ENCODE data around the gene RERE.

Gene RERE

GRCh38 chr1:8472668-8473067, 344.8 kb downstream of the RERE start:
- no peaks in the 10 kb centered on the region for H3K36me3 ChIP-seq (ENCODE audit: control insufficient read depth, low read length)
- peaks cover 45% of the 10 kb centered on the region for H3K4me1 ChIP-seq (ENCODE audit: control insufficient read depth, low read length)
- no peaks in the 10 kb centered on the region for H4K20me1 ChIP-seq (ENCODE audit: control insufficient read depth, insufficient read depth, low read depth, low read length)
- 0 out of 2 replicates have a peak, but pooled peaks cover 10% of the 10 kb centered on the region for H3F3A ChIP-seq (ENCODE audit: control insufficient read depth, insufficient read depth)
- peak overlapping the region; percentile 20 for H3K4me3 ChIP-seq (ENCODE audit: low read length)
- H3K9me3 ChIP-seq (ENCODE audit: control insufficient read depth, insufficient read depth, low read length): no peaks in the 10 kb centered on the region
- H3K27ac ChIP-seq (ENCODE audit: low read depth, low read length): no peak overlapping the region
- H3K79me2 ChIP-seq (ENCODE audit: control insufficient read depth, low read length): peaks cover 30% of the 10 kb centered on the region
- H3K27me3 ChIP-seq (ENCODE audit: control insufficient read depth, low read length): no peaks in the 10 kb centered on the region
- TF ChIP-seq CTCF (IDR thresholded peaks at IDR 0.05; ENCODE audit: low read depth, low read length, poor library complexity, severe bottlenecking) (no peak), EZH2phosphoT487 (IDR thresholded peaks at IDR 0.05; ENCODE audit: borderline replicate concordance, low read length) (no peak)
- H3K4me2 ChIP-seq (ENCODE audit: low read length): peak overlapping the region; percentile 49
- H3K9me2 ChIP-seq (replicated peaks; ENCODE audit: control insufficient read depth, low read length): no peaks in the 10 kb centered on the region

DNA sequence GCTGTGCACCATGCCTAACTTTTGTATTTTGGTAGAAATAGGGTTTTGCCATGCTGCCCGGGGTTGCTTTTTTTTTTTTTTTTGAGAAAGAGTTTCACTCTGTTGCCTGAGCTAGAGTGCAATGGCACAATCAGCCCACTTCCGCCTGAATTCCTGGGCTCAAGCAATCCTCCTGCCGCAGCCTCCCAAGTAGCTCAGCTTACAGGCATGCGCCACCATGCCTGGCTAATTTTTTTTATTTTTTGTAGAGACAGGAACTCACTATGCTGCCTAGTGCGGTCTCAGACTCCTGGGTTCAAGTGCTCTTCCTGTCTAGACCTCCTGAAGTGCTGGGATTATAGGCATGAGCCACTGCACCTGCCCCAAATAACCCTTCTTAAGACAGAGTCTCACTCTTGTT, 346.0 kb downstream of the RERE start:
- TF ChIP-seq CTCF (IDR thresholded peaks at IDR 0.05; ENCODE audit: low read depth, low read length, poor library complexity, severe bottlenecking) (no peak), EZH2phosphoT487 (IDR thresholded peaks at IDR 0.05; ENCODE audit: borderline replicate concordance, low read length) (no peak)
- Histone ChIP-seq H3K27ac (ENCODE audit: low read depth, low read length) (no peak overlapping the region), H3K4me2 (ENCODE audit: low read length) (no peak overlapping the region), H4K20me1 (ENCODE audit: control insufficient read depth, insufficient read depth, low read depth, low read length) (no peaks in the 10 kb centered on the region), H3K27me3 (ENCODE audit: control insufficient read depth, low read length) (no peaks in the 10 kb centered on the region), H3K9me3 (ENCODE audit: control insufficient read depth, insufficient read depth, low read length) (no peaks in the 10 kb centered on the region), H3K9me2 (replicated peaks; ENCODE audit: control insufficient read depth, low read length) (no peaks in the 10 kb centered on the region), H3K79me2 (ENCODE audit: control insufficient read depth, low read length) (peaks cover 34% of the 10 kb centered on the region), H3F3A (ENCODE audit: control insufficient read depth, insufficient read depth) (0 out of 2 replicates have a peak, but pooled peaks cover 3% of the 10 kb centered on the region), H3K4me1 (ENCODE audit: control insufficient read depth, low read length) (peaks cover 43% of the 10 kb centered on the region), H3K36me3 (ENCODE audit: control insufficient read depth, low read length) (no peaks in the 10 kb centered on the region), H3K4me3 (ENCODE audit: low read length) (no peak overlapping the region)

- Histone ChIP-seq H3K4me2 (ENCODE audit: low read length) (no peak overlapping the region), H3K9me2 (replicated peaks; ENCODE audit: control insufficient read depth, low read length) (no peaks in the 10 kb centered on the region), H3F3A (ENCODE audit: control insufficient read depth, insufficient read depth) (peaks cover 6% of the 10 kb centered on the region), H3K27ac (ENCODE audit: low read depth, low read length) (no peak overlapping the region), H3K4me3 (ENCODE audit: low read length) (no peak overlapping the region), H4K20me1 (ENCODE audit: control insufficient read depth, insufficient read depth, low read depth, low read length) (no peaks in the 10 kb centered on the region), H3K9me3 (ENCODE audit: control insufficient read depth, insufficient read depth, low read length) (no peaks in the 10 kb centered on the region), H3K27me3 (ENCODE audit: control insufficient read depth, low read length) (no peaks in the 10 kb centered on the region), H3K4me1 (ENCODE audit: control insufficient read depth, low read length) (peaks cover 52% of the 10 kb centered on the region), H3K36me3 (ENCODE audit: control insufficient read depth, low read length) (peaks cover 10% of the 10 kb centered on the region), H3K79me2 (ENCODE audit: control insufficient read depth, low read length) (peaks cover 22% of the 10 kb centered on the region)
- TF ChIP-seq CTCF (IDR thresholded peaks at IDR 0.05; ENCODE audit: low read depth, low read length, poor library complexity, severe bottlenecking): no peak
Measured at GRCh38 chr1:8468751-8469150, 348.7 kb downstream of the RERE start.

GRCh38 chr1:8467308-8467707, 350.1 kb downstream of the RERE start:
- Histone ChIP-seq H3K9me2 (replicated peaks; ENCODE audit: control insufficient read depth, low read length) (no peaks in the 10 kb centered on the region), H3K27me3 (ENCODE audit: control insufficient read depth, low read length) (no peaks in the 10 kb centered on the region), H3K9me3 (ENCODE audit: control insufficient read depth, insufficient read depth, low read length) (no peaks in the 10 kb centered on the region), H3K4me2 (ENCODE audit: low read length) (no peak overlapping the region), H3K79me2 (ENCODE audit: control insufficient read depth, low read length) (peaks cover 12% of the 10 kb centered on the region), H3K4me1 (ENCODE audit: control insufficient read depth, low read length) (peaks cover 50% of the 10 kb centered on the region), H3K36me3 (ENCODE audit: control insufficient read depth, low read length) (peaks cover 20% of the 10 kb centered on the region), H3F3A (ENCODE audit: control insufficient read depth, insufficient read depth) (peaks cover 6% of the 10 kb centered on the region), H4K20me1 (ENCODE audit: control insufficient read depth, insufficient read depth, low read depth, low read length) (no peaks in the 10 kb centered on the region), H3K4me3 (ENCODE audit: low read length) (no peak overlapping the region), H3K27ac (ENCODE audit: low read depth, low read length) (no peak overlapping the region)
- TF ChIP-seq CTCF (IDR thresholded peaks at IDR 0.05; ENCODE audit: low read depth, low read length, poor library complexity, severe bottlenecking) (no peak), EZH2phosphoT487 (IDR thresholded peaks at IDR 0.05; ENCODE audit: borderline replicate concordance, low read length) (no peak)
